Heart right ventricle (tissue), 16 donors: ENCODE data around the gene ADK. TPM values are rescaled to one million over a fixed set of nuclear protein-coding genes. Genes with fewer than 3 reads are reported as not detected.

Source experiments
- ATAC-seq, 8 donors: fragments of 200-7000 bp; cut with Tn5 transposase; one replicate each; pipeline ENCODE4 v1.9.1; 2020; ENCODE audit warnings: mild to moderate bottlenecking in 8 of 8, moderate library complexity in 8 of 8, moderate number of reproducible peaks in 1 of 8
- DNase-seq, 2 donors: peaks; one replicate each; pipeline ENCODE4 v3.0.0-alpha.2; 2020
- H3K27ac ChIP-seq, 10 donors: fragments of 200-600 bp; sonication (generic) in 2 of 10; one replicate each; pipeline versions ENCODE4 v1.5.0 to v1.8.0; 2020 to 2022; ENCODE audit warnings: mild to moderate bottlenecking in 3 of 10
- H3K27me3 ChIP-seq, 7 donors: fragments of 200-600 bp; one replicate each; pipeline ENCODE4 v1.8.0; 2021 to 2022; ENCODE audit warnings: mild to moderate bottlenecking in 2 of 7
- H3K36me3 ChIP-seq, 9 donors: fragments of 200-600 bp; sonication (generic) in 1 of 9; one replicate each; pipeline versions ENCODE4 v1.5.0 to v1.8.0; 2020 to 2022; ENCODE audit warnings: mild to moderate bottlenecking in 2 of 9
- H3K4me1 ChIP-seq, 9 donors: fragments of 200-600 bp; sonication (generic) in 1 of 9; one replicate each; pipeline versions ENCODE4 v1.5.0 to v1.8.0; 2020 to 2022; ENCODE audit warnings: mild to moderate bottlenecking in 4 of 9
- H3K4me3 ChIP-seq, 10 donors: fragments of 200-600 bp; sonication (generic) in 2 of 10; one replicate each; pipeline versions ENCODE4 v1.5.0 to v1.8.0; 2020 to 2022; ENCODE audit warnings: mild to moderate bottlenecking in 7 of 10, moderate library complexity in 2 of 10
- H3K9me3 ChIP-seq, 11 donors: fragments of 200-600 bp in 10 of 11; sonication (generic) in 2 of 11; one replicate each; pipeline versions ENCODE4 v1.5.0 to v1.8.0; 2013 to 2022; ENCODE audit warnings: mild to moderate bottlenecking in 2 of 11, control low read depth in 1 of 11, moderate library complexity in 1 of 11
- WGBS, 2 donors: extraction: QIAGEN DNeasy Blood & Tissue Kit; methylation state at CpG; one replicate each; pipeline ENCODE4 v1.1.7; 2013; ENCODE audit warnings: inconsistent platforms in 1 of 2; 5-methylcytosine and 5-hydroxymethylcytosine counted together
- intact Hi-C, 10 donors: fragments of 100-400 bp; cut with DNase I; formaldehyde crosslinking; loops; one replicate each; pipeline versions ENCODE4 v1.11.1 to v1.14.2; 2022
- polyA plus RNA-seq, 2 donors: library from polyadenylated mRNA; stranded (reverse); fragments of 200-250 nt; gene quantifications; one replicate each; pipeline ENCODE4 v1.2.3, GENCODE V29; 2013
- total RNA-seq, 10 donors: library from RNA; stranded (reverse); fragmentation: NEBNext Ultra II Directional in 3 of 10; extraction: Animal tissue kit (Norgen Biotek cat#: 25700) in 3 of 10; gene quantifications; one replicate each; pipeline versions ENCODE4 v1.2.1 to v1.2.4, GENCODE V29; 2021 to 2023
- TF ChIP-seq, protein P1 (sequence below), 9 donors: fragments of 200-600 bp; sonication (generic) in 2 of 9; IDR thresholded peaks; one replicate each; pipeline versions ENCODE4 v1.5.0 to v1.8.0; 2021 to 2022; ENCODE audit warnings: antibody characterized with exemption in 9 of 9, mild to moderate bottlenecking in 5 of 9, moderate library complexity in 1 of 9
- donor health status: Arrhythmogenic right ventricular cardiomyopathy.
- donor health status: ischemic (EF 13 %, LVEDD 7.1; RV severe dilation, severe dysfunction).
- donor health status: healthy with polysubstance abuse.
- donor health status: DM: no; HTN: yes; CAD: no.
- donor health status: DM: no; HTN: no; CAD: no.
- donor health status: ischemic (EF 25% LVEDD 6.9; RV normal size, moderate dysfunction).
- donor health status: ischemic (EF 25% LVEDD 5.7; RV mildly dilated, moderate dysfunction).
- donor health status: healthy.
- donor health status: DM: yes; HTN: yes; CAD: no.
- donor health status: Ischemic cardiomyopathy.
- donor health status: ischemic (EF 35%, LVEDD 5.7; RV mildly dilated, moderate dysfunction).
- donor health status: nonischemic (EF 11% LVEDD 7.7; RV severe dilation, severe dysfunction).
- donor health status: DM: yes; HTN: yes; CAD: no.
- donor health status: PGD.
- donor health status: ischemic (EF 29% LVEDD 5.4; RV normal size, mild dysfunction).
- donor health status: nonischemic (EF 23%, LVEDD 6.1; RV moderate dilation, normal function).

Gene ADK
- total and polyA plus RNA-seq, 12 donors = 13.0 to 50.0 (median 39.1) TPM

DNA sequence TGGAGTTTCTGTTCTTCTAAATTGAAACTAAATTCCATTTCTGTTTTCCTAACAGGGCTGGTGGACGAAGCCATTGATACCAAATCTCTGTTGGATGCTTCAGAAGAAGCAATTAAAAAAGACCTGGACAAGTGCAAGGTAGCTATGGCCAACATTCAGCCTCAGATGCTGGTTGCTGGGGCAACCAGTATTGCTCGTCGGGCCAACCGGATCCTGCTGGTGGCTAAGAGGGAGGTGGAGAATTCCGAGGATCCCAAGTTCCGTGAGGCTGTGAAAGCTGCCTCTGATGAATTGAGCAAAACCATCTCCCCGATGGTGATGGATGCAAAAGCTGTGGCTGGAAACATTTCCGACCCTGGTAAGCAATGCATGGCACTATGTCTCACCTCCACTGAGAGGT, 46.0 kb upstream of the ADK start:
- intact Hi-C loops = no loop called here
- peaks cover 3 to 100% (median 90%) of the 10 kb centered on the region in 9 donors for H3K36me3 ChIP-seq
- 89 to 92% methylated on average over 8 of the region's 8 CpGs for WGBS, 2 donors
- no peak overlapping the region for H3K4me3 ChIP-seq
- peaks cover 0 to 14% (median 0%) of the 10 kb centered on the region in 9 donors for H3K4me1 ChIP-seq
- no peaks in the 10 kb centered on the region for H3K9me3 ChIP-seq
- DNase-seq = no peak
- no peak overlapping the region for H3K27ac ChIP-seq
- ATAC-seq = no peak
- TF ChIP-seq, protein P1, sequence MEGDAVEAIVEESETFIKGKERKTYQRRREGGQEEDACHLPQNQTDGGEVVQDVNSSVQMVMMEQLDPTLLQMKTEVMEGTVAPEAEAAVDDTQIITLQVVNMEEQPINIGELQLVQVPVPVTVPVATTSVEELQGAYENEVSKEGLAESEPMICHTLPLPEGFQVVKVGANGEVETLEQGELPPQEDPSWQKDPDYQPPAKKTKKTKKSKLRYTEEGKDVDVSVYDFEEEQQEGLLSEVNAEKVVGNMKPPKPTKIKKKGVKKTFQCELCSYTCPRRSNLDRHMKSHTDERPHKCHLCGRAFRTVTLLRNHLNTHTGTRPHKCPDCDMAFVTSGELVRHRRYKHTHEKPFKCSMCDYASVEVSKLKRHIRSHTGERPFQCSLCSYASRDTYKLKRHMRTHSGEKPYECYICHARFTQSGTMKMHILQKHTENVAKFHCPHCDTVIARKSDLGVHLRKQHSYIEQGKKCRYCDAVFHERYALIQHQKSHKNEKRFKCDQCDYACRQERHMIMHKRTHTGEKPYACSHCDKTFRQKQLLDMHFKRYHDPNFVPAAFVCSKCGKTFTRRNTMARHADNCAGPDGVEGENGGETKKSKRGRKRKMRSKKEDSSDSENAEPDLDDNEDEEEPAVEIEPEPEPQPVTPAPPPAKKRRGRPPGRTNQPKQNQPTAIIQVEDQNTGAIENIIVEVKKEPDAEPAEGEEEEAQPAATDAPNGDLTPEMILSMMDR (IDR thresholded peaks at IDR 0.05) = no peak
- H3K27me3 ChIP-seq = no peaks in the 10 kb centered on the region

DNA sequence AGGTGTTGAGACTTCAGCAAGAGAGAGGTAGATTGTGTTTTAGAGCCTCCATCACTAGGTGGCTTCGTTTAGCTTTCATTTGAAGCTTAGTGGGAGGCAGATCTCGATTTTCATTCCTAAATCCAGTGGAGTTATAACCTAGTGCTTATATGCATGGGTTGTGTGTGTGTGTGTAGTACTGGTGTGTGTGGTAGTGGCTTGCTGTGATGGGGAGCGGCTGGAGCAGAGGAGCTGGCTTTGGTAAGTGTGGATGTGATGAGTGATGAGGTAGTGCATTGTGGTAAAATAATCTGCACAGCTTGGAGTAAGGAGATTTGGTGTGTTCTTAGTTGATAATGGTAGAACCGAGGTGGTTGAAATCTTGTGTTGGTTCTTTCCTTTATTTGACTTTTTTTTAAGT, 43.6 kb upstream of the ADK start:
- TF ChIP-seq, protein P1 (IDR thresholded peaks at IDR 0.05) = no peak
- H3K27ac ChIP-seq = no peak overlapping the region
- DNase-seq (no peak), ATAC-seq (no peak)
- no peaks in the 10 kb centered on the region for H3K9me3 ChIP-seq
- H3K27me3 ChIP-seq = no peaks in the 10 kb centered on the region
- H3K4me1 ChIP-seq = peaks cover 0 to 23% (median 0%) of the 10 kb centered on the region in 9 donors
- WGBS, 2 donors = 56 to 75% methylated on average over 4 of the region's 4 CpGs
- peaks cover 3 to 100% (median 90%) of the 10 kb centered on the region in 9 donors for H3K36me3 ChIP-seq
- intact Hi-C loops = no loop called here
- H3K4me3 ChIP-seq = no peak overlapping the region

DNA sequence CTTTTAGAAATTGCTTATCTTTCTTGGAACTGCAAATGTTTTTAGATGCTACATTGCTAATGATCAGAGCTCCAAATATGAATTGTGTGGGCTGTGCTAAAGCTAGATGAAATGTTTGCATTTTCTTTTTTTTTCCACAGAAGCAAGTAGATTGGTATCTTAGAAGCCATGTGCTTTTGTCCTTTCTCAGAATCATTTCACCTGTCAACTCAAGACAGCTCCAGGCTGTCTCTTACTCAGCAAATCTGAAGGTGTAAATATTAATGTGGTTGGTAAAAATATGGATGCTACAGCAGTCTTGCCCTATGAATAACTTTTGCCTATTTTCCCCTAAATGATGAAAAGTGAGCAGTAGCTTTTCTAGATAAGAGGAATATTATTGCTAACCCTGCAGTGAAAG, 41.6 kb upstream of the ADK start:
- Histone ChIP-seq H3K27me3 (no peaks in the 10 kb centered on the region), H3K36me3 (peaks cover 4 to 100% (median 93%) of the 10 kb centered on the region in 9 donors), H3K27ac (no peak overlapping the region), H3K4me3 (no peak overlapping the region), H3K4me1 (peaks cover 0 to 29% (median 8%) of the 10 kb centered on the region in 9 donors), H3K9me3 (no peaks in the 10 kb centered on the region)
- TF ChIP-seq, protein P1 (IDR thresholded peaks at IDR 0.05) = no peak
- intact Hi-C loops = no loop called here
- ATAC-seq (no peak), DNase-seq (no peak)

DNA sequence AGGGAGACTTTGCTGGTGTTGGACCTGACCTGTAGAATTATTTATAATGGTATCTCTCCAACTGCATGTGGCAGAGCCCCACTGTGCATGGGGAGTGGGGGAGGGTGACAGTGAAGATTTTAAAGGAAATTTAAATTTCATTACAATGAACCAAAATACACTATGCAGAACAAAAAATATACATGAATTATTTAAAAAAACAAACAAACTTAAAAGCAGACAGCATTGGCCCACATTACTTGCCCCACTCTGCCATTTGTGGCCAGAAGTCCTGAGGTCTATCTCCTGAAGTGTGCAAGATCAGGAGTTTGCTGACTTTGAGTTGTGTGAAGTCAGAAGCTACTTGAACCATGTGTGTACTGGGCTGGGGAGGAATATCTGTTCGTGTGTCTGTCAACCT, 40.9 kb upstream of the ADK start:
- intact Hi-C loops = no loop called here
- Histone ChIP-seq H3K36me3 (peaks cover 7 to 100% (median 93%) of the 10 kb centered on the region in 9 donors), H3K27ac (peak overlapping the region in 1 of 10 donors; percentile 11), H3K27me3 (no peaks in the 10 kb centered on the region), H3K4me3 (no peak overlapping the region), H3K9me3 (no peaks in the 10 kb centered on the region), H3K4me1 (peaks cover 0 to 29% (median 8%) of the 10 kb centered on the region in 9 donors)
- ATAC-seq (no peak), DNase-seq (no peak)
- WGBS, 2 donors = 72% methylated on average over 1 of the region's 1 CpG
- TF ChIP-seq, protein P1 (IDR thresholded peaks at IDR 0.05) = no peak
